Stomach (tissue), 9 donors: ENCODE results near the gene OPALIN. TPM values are rescaled to one million over a fixed set of nuclear protein-coding genes. Genes with fewer than 3 reads are reported as not detected.

Source experiments
- DNase-seq, 2 donors: peaks; one replicate each; pipeline versions ENCODE4 v3.0.0 to v3.0.0-alpha.2; 2013 to 2019
- H3K27ac ChIP-seq, 5 donors: fragments of 200-600 bp in 4 of 5; sonication (generic) in 4 of 5; one replicate each; pipeline ENCODE4 v1.5.1; 2013 to 2019; ENCODE audit warnings: mild to moderate bottlenecking in 1 of 5, moderate library complexity in 1 of 5
- H3K27me3 ChIP-seq, 3 donors: fragments of 200-600 bp; sonication (generic); one replicate each; pipeline ENCODE4 v1.5.1; 2017 to 2019; ENCODE audit warnings: mixed run types in 1 of 3
- H3K36me3 ChIP-seq, 4 donors: fragments of 200-600 bp; sonication (generic); 1 replicate in 3 of 4; 2 replicates in 1 of 4; pipeline ENCODE4 v1.5.1; 2016 to 2019
- H3K4me1 ChIP-seq, 4 donors: fragments of 200-600 bp; sonication (generic); one replicate each; pipeline ENCODE4 v1.5.1; 2016 to 2019
- H3K4me3 ChIP-seq, 4 donors: fragments of 200-600 bp; sonication (generic) in 3 of 4; one replicate each; pipeline ENCODE4 v1.5.1; 2016 to 2019; ENCODE audit warnings: mild to moderate bottlenecking in 1 of 4
- H3K9me3 ChIP-seq, 4 donors: fragments of 200-600 bp; sonication (generic); one replicate each; pipeline ENCODE4 v1.5.1; 2016 to 2019
- CTCF ChIP-seq, 7 experiments: fragments of 450-650 bp in 4 of 7; fragments of 200-600 bp in 3 of 7; sonication (generic) in 3 of 7; IDR thresholded peaks; one replicate each; pipeline ENCODE4 v1.5.1; 2016 to 2019; ENCODE audit warnings: antibody characterized with exemption in 7 of 7, control low read depth in 2 of 7, mild to moderate bottlenecking in 1 of 7
- EP300 ChIP-seq: sonication (generic); formaldehyde crosslinking; IDR thresholded peaks from one replicate; pipeline ENCODE4 v1.6.1; 2017; ENCODE audit warnings: antibody characterized with exemption
- POLR2A ChIP-seq, 4 donors: fragments of 450-650 bp; IDR thresholded peaks; one replicate each; pipeline ENCODE4 v1.6.1; 2016; ENCODE audit warnings: antibody characterized with exemption in 4 of 4, control low read depth in 2 of 4, mild to moderate bottlenecking in 1 of 4, moderate library complexity in 1 of 4
- POLR2AphosphoS5 ChIP-seq, 3 donors: sonication (generic); formaldehyde crosslinking; IDR thresholded peaks; one replicate each; pipeline ENCODE4 v1.6.1; 2016; ENCODE audit warnings: antibody characterized with exemption in 3 of 3
- WGBS, 5 donors: extraction: QIAGEN DNeasy Blood & Tissue Kit in 3 of 5; methylation state at CpG; one replicate each; pipeline versions ENCODE4 v1.1.5 to v1.1.7; 2013 to 2018; 5-methylcytosine and 5-hydroxymethylcytosine counted together
- intact Hi-C: fragments of 100-400 bp; cut with DNase I; formaldehyde crosslinking; loops from one replicate; pipeline ENCODE4 v1.15.1; 2023; ENCODE audit warnings: low total_unique reads
- polyA plus RNA-seq, 3 donors: library from polyadenylated mRNA; stranded (reverse); fragments of 200-250 nt; gene quantifications; one replicate each; pipeline ENCODE4 v1.2.3, GENCODE V29; 2013
- total RNA-seq, 5 donors: library from RNA; depleted of rRNA; stranded (reverse); fragments of >200 nt; gene quantifications; one replicate each; pipeline versions ENCODE4 v1.1.0 to v1.2.3, GENCODE V29; 2014 to 2016
- donor health status: healthy with polysubstance abuse.
- donor health status: Bipolar disorder and iron deficiency.
- donor health status: healthy.

The OPALIN gene
- total and polyA plus RNA-seq, 8 donors: not detected

- Histone ChIP-seq H3K27me3 (peaks cover 0 to 7% (median 0%) of the 10 kb centered on the region in 3 donors), H3K4me3 (no peak overlapping the region), H3K36me3 (no peaks in the 10 kb centered on the region), H3K27ac (no peak overlapping the region), H3K9me3 (no peaks in the 10 kb centered on the region), H3K4me1 (peaks cover 0 to 14% (median 8%) of the 10 kb centered on the region in 4 donors)
- DNase-seq: no peak
- TF ChIP-seq POLR2A (IDR thresholded peaks at IDR 0.05) (no peak), EP300 (no peak), POLR2AphosphoS5 (IDR thresholded peaks at IDR 0.05) (no peak), CTCF (IDR thresholded peaks at IDR 0.05) (no peak)
- WGBS, 5 donors: 90 to 97% (median 94%) methylated on average over 2 of the region's 2 CpGs
- intact Hi-C loops: no loop called here
Measured at GRCh38 chr10:96297486-96297885, 61.3 kb downstream of the OPALIN start.

DNA sequence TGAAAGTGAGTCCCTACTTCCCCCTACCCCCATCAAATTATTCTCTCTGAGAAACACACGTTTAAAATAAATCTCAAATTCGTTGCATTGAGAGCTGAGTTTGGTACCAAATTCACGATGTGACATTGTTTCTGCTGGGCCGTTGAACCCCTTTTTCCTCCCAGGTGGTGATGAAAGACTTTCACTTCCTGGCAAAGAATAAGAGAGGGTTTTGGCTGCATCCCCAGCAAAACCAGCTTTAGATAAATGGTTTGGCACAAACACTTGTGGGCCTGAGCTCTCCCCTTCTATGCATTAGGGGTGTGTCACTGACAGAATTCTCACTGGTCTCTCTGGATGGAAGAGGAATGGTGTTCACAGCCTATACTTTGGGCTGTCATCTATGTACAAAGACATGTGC lies 63.3 kb downstream of the OPALIN start:
- no peak overlapping the region for H3K27ac ChIP-seq
- H3K36me3 ChIP-seq: no peaks in the 10 kb centered on the region
- 21 to 47% (median 34%) methylated on average over 4 of the region's 4 CpGs for WGBS, 5 donors
- intact Hi-C loops: no loop called here
- H3K27me3 ChIP-seq: peaks cover 0 to 4% (median 0%) of the 10 kb centered on the region in 3 donors
- no peak for TF ChIP-seq EP300
- no peak for TF ChIP-seq CTCF (IDR thresholded peaks at IDR 0.05)
- no peak for TF ChIP-seq POLR2AphosphoS5 (IDR thresholded peaks at IDR 0.05)
- no peak for TF ChIP-seq POLR2A (IDR thresholded peaks at IDR 0.05)
- H3K9me3 ChIP-seq: no peaks in the 10 kb centered on the region
- H3K4me1 ChIP-seq: peaks cover 0 to 14% (median 8%) of the 10 kb centered on the region in 4 donors
- no peak overlapping the region for H3K4me3 ChIP-seq
- DNase-seq: no peak

Other genes starting within 250 kb of the OPALIN start
- 10 to 100 TPM in 4 of 5 donors, 1 to 10 TPM in 1; 7.0 to 57.5 (median 16.1) TPM for gene ZNF518A, start 228.7 kb downstream of the OPALIN start, total RNA-seq
- 1 to 10 TPM; 2.8 to 5.7 (median 3.5) TPM for gene ZNF518A, start 228.7 kb downstream of the OPALIN start, polyA plus RNA-seq
- gene BLNK, start 87.4 kb downstream of the OPALIN start, total RNA-seq: 10 to 100 TPM in 4 of 5 donors, 1 to 10 TPM in 1; 1.3 to 38.5 (median 25.2) TPM
- 10 to 100 TPM in 2 of 3 donors, 1 to 10 TPM in 1; 9.6 to 22.0 (median 20.2) TPM for gene BLNK, start 87.4 kb downstream of the OPALIN start, polyA plus RNA-seq
- gene DNTT, start 54.6 kb downstream of the OPALIN start, total RNA-seq: not detected
- gene DNTT, start 54.6 kb downstream of the OPALIN start, polyA plus RNA-seq: not detected
- gene TLL2, start 154.9 kb upstream of the OPALIN start, total RNA-seq: 1 to 10 TPM in 1 of 5 donors, under 1 TPM in 2, not detected in 2; 0.55 to 1.4 (median 0.58) TPM
- under 1 TPM; 0.37 to 0.65 (median 0.46) TPM for gene TLL2, start 154.9 kb upstream of the OPALIN start, polyA plus RNA-seq
- 100 to 1,000 TPM in 3 of 5 donors, 10 to 100 TPM in 2; 69.4 to 343 (median 122) TPM for gene TM9SF3, start 228.0 kb upstream of the OPALIN start, total RNA-seq
- gene TM9SF3, start 228.0 kb upstream of the OPALIN start, polyA plus RNA-seq: 10 to 100 TPM; 28.6 to 33.6 (median 32.3) TPM